Neutrophil (primary cell): ENCODE results near the gene FOXA1.

Source experiments
- H3K27ac ChIP-seq: fragments of 200-600 bp; sonication (generic); 2 replicates; pipeline ENCODE4 v1.5.1; 2016; ENCODE audit warnings: mild to moderate bottlenecking, moderate library complexity
- H3K27me3 ChIP-seq: fragments of 200-600 bp; sonication (generic); 2 replicates; pipeline ENCODE4 v1.6.0; 2016; ENCODE audit warnings: mild to moderate bottlenecking
- H3K36me3 ChIP-seq: fragments of 200-600 bp; sonication (generic); 2 replicates; pipeline ENCODE4 v1.5.1; 2017
- H3K4me1 ChIP-seq, 2 experiments: fragments of 200-600 bp in 1 of 2; sonication (generic) in 1 of 2; 1 replicate in 1 of 2; 2 replicates in 1 of 2; pipeline versions ENCODE4 v1.5.1 to v1.6.1; 2013 to 2016; ENCODE audit warnings: low read depth in 1 of 2, low read length in 1 of 2, mild to moderate bottlenecking in 1 of 2, moderate library complexity in 1 of 2; ENCODE audit not compliant: control insufficient read depth in 1 of 2, insufficient read depth in 1 of 2
- H3K4me3 ChIP-seq, 2 experiments: fragments of 200-600 bp in 1 of 2; sonication (generic) in 1 of 2; 1 replicate in 1 of 2; 2 replicates in 1 of 2; pipeline ENCODE4 v1.5.1; 2013 to 2016; ENCODE audit warnings: low read depth in 1 of 2, low read length in 1 of 2, mild to moderate bottlenecking in 1 of 2, moderate library complexity in 1 of 2
- H3K9me3 ChIP-seq: fragments of 200-600 bp; sonication (generic); 2 replicates; pipeline ENCODE4 v1.5.1; 2016
- TF ChIP-seq, protein P1 (sequence below): fragments of 200-600 bp; sonication (generic); IDR thresholded peaks from 2 replicates; pipeline ENCODE4 v1.5.1; 2016; ENCODE audit warnings: antibody characterized with exemption

The FOXA1 gene

DNA sequence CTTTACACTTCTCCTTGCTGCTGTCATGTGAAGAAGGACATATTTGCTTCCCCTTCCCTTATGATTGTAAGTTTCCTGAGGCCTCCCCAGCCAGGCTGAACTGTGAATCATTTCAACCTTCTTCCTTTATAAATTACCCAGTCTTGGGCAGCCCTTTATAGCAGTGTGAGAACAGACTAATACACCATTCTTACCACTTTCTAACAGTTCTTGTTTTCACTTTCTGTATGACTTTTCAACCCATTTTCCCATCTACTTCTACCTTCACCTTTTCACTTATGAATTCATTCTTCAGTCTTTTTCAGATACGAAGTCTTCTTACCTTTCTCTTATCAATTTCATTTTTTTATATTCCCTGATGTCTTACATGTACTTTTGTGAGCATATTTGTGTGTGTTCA, 55.1 kb downstream of the FOXA1 start:
- no peaks in the 10 kb centered on the region for H3K36me3 ChIP-seq
- H3K4me1 ChIP-seq: no peaks in the 10 kb centered on the region
- H3K27ac ChIP-seq: no peak overlapping the region
- H3K9me3 ChIP-seq: no peaks in the 10 kb centered on the region
- H3K4me3 ChIP-seq: no peak overlapping the region
- H3K27me3 ChIP-seq: no peaks in the 10 kb centered on the region
- TF ChIP-seq, protein P1, sequence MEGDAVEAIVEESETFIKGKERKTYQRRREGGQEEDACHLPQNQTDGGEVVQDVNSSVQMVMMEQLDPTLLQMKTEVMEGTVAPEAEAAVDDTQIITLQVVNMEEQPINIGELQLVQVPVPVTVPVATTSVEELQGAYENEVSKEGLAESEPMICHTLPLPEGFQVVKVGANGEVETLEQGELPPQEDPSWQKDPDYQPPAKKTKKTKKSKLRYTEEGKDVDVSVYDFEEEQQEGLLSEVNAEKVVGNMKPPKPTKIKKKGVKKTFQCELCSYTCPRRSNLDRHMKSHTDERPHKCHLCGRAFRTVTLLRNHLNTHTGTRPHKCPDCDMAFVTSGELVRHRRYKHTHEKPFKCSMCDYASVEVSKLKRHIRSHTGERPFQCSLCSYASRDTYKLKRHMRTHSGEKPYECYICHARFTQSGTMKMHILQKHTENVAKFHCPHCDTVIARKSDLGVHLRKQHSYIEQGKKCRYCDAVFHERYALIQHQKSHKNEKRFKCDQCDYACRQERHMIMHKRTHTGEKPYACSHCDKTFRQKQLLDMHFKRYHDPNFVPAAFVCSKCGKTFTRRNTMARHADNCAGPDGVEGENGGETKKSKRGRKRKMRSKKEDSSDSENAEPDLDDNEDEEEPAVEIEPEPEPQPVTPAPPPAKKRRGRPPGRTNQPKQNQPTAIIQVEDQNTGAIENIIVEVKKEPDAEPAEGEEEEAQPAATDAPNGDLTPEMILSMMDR: no peak
